Measurements from ENCODE around the gene GJD3. TPM values are rescaled to one million over a fixed set of nuclear protein-coding genes. Genes with fewer than 3 reads are reported as not detected.

Gene GJD3
- total and polyA plus RNA-seq, 2 of the 4 experiments (the other 2 are of a cell fraction) = 0.10 TPM; not detected in 1

DNA sequence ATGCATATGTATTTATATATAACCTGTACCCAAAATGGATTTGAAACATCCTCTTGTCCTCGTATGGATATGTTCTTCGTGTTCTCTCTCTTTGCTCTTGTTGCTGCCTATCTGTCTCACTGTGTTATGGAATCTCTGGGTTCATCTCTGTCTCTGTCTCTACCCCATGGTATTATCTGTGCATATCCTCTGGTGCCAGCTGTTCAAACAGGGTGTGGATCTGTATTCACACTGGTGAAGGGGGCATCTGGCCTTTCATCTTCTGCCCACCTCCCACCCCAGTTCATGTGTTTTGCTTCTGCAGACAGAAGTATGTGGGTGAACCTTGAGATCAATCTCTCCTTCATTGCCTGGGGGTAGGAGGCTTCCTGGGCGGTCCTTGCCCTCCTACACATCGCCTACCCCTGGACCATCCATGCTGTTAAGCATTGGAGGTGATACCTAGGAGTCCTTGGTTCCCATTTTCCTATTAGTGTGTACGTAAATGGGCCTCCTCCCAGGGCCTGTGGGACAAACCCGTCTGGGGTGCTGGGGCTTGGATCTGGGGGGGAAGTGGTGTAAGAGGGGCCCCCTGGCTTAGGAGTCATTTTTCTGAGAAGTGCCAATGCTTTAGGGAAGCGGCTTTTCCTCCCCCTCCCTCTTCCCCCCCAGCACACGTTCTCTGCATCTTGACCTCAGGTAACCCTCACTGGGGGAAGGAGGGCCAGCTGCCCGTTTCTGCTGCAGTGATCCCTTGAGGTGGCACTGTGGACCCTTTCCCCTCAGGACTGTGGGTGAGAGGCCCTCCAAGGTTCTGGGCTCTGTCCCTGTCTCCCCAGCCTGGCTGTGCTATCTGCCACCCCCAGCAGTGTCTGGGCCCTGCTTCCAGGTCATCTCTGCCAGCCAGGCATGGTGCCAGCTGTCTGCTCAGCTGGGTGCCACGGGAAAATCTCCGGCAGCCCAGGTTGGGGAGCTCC lies 34.4 kb downstream of the GJD3 start (continued):
- TF ChIP-seq FOS (IDR thresholded peaks at IDR 0.05; ENCODE audit: low read depth, low read length) (no peak), SMC3 (IDR thresholded peaks at IDR 0.05; ENCODE audit: low read depth, low read length) (no peak)

DNA sequence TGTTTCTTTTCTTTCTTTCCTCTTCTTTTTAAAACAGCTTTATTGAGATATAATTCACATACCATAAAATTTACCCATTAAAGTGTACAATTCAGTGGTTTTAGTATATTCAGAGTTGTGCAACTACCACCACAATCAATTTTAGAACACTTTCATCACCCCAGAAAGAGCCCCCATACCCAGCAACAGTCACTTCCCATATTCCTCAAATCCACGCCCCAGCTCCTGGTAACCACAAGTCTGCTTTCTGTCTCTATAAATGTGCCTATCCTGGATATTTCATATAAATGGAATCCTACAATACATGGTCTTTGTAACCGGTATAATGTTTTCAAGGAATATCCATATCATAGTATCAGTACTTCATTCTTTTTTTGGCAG lies 36.2 kb downstream of the GJD3 start:
- Histone ChIP-seq H3K56ac (ENCODE audit: extremely low read depth, insufficient read depth, low read length) (no peak overlapping the region), H3K27ac (ENCODE audit: insufficient read depth, low read length) (no peak overlapping the region), H2AK9ac (replicated peaks; ENCODE audit: low read depth, low read length, poor library complexity) (no peak overlapping the region), H2AK5ac (ENCODE audit: low read depth, low read length) (no peak overlapping the region), H3K36me3 (ENCODE audit: control insufficient read depth, insufficient read depth, low read length) (peaks cover 4% of the 10 kb centered on the region), H3K79me1 (ENCODE audit: low read depth in 1 of 2, low read length in 2 of 2) (peaks cover 21 to 91% of the 10 kb centered on the region in 2 experiments), H3K9ac (ENCODE audit: low read depth, low read length) (no peak overlapping the region), H3K18ac (ENCODE audit: low read depth, low read length) (no peak overlapping the region), H4K8ac (ENCODE audit: low read depth in 2 of 2, low read length in 2 of 2) (no peak overlapping the region), H2AFZ (replicated peaks; ENCODE audit: low read length, poor library complexity) (no peak overlapping the region), H2BK120ac (ENCODE audit: low read depth, low read length) (no peak overlapping the region), H2BK20ac (ENCODE audit: low read depth, low read length) (no peak overlapping the region), H4K91ac (ENCODE audit: insufficient read depth, low read depth, low read length) (no peak overlapping the region), H3K14ac (replicated peaks; ENCODE audit: low read depth, low read length) (no peak overlapping the region), H3K4me2 (ENCODE audit: low read depth, low read length) (no peak overlapping the region), H3K23ac (ENCODE audit: low read depth, low read length) (no peak overlapping the region), H3K27me3 (ENCODE audit: control insufficient read depth, insufficient read depth, low read length) (no peaks in the 10 kb centered on the region), H2BK5ac (ENCODE audit: low read depth, low read length, poor library complexity, severe bottlenecking) (no peak overlapping the region), H3K9me1 (ENCODE audit: insufficient read depth, low read length) (peaks cover 30% of the 10 kb centered on the region), H3K4me1 (ENCODE audit: control insufficient read depth, insufficient read depth, low read length) (peaks cover 53% of the 10 kb centered on the region), H4K20me1 (ENCODE audit: insufficient read depth, low read length) (peaks cover 53% of the 10 kb centered on the region), H4K5ac (ENCODE audit: low read depth, low read length) (no peak overlapping the region), H3K9me3 (ENCODE audit: control insufficient read depth, insufficient read depth, low read length) (no peaks in the 10 kb centered on the region), H3K4ac (ENCODE audit: low read depth, low read length) (no peak overlapping the region), H2BK15ac (ENCODE audit: low read depth, low read length) (no peak overlapping the region), H3K4me3 (ENCODE audit: insufficient read depth, low read depth, low read length) (no peak overlapping the region)
- intact Hi-C loops (cut with micrococcal nuclease) = no loop called here
- TF ChIP-seq POLR2A (IDR thresholded peaks at IDR 0.05; ENCODE audit: low read depth, low read length) = no peak
- CTCF ChIA-PET = no interaction called here
- no TSS peak for BruUV-seq (replicated peaks)
- no peak for ATAC-seq (ENCODE audit: low read depth)
- no peak for DNase-seq
- dilution Hi-C loops (cut with HindIII; ENCODE audit: low sequenced_read_pairs, unreplicated experiment) = no loop called here
- POLR2A ChIA-PET (ENCODE audit: unreplicated experiment) = no interaction called here
- in situ Hi-C loops (cut with MboI; ENCODE audit: low sequenced_read_pairs) = no loop called here
- WGBS, 2 experiments (ENCODE audit: extremely low coverage in 2 of 2, insufficient read length in 1 of 2) = no CpG with 5 or more reads among the region's 2 CpGs
